Stimulated activated CD8-positive, alpha-beta memory T cell treated with anti-CD3 and anti-CD28 coated beads, Interleukin-12 subunit alpha, Interleukin-12 subunit beta, amount 100 ng/mL, for 24 hours (primary cell): ENCODE data around the gene CHST10.
"Not testable (repeated sequence)": the region's sequence is repeated elsewhere in the genome, so short reads cannot be mapped to it uniquely, and the experiment has no call there.

ENCODE experiments used
- DNase-seq: peaks from one replicate; pipeline ENCODE4 v3.0.0-alpha.2; 2020; ENCODE audit errors: extremely low read depth

CHST10 gene, protein sequence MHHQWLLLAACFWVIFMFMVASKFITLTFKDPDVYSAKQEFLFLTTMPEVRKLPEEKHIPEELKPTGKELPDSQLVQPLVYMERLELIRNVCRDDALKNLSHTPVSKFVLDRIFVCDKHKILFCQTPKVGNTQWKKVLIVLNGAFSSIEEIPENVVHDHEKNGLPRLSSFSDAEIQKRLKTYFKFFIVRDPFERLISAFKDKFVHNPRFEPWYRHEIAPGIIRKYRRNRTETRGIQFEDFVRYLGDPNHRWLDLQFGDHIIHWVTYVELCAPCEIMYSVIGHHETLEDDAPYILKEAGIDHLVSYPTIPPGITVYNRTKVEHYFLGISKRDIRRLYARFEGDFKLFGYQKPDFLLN

DNA sequence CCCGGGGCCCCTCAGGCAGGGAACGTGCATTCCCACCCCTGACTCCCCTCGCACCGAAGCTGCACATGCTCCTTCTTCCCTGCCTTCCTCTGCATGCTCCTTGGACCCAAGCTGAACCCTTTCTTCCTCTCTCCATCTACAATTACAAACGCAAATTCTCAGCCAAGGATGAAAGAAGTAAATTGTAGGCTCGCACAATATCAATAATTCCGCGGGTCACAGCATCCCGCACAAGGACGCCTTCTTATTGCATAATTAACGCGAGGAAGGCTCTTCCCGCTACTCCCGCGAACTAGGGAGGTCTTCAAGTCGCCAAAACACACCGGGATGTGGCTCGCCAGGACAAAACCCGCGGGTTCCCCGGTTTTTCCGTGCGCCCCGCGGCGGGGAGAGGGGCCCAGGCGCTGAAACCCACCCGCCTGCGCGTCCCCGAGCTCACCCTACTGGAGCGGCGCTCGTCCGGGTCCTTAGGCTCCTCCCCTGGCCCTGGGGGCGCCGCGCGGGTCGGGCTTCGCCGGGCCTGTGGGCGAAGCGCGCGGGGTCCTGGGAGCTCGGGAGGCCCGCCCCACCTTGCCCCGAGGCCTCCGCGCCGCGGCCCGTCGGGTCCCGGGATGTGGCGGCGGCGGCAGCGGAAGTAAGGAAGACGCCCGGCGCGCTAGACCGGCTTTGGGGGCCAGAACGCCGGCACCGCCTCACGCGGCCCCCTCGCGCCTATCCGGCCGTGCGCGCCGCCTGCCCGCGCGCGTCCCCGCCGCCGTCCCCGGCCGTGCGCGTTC lies at the start of gene CHST10:
Gene CHST10 (minus strand): TSS at position 734 of the 776 bp plus-strand sequence. CDS start 10,993 bp downstream, outside the sequence.
- DNase-seq: peak; percentile 33

DNA sequence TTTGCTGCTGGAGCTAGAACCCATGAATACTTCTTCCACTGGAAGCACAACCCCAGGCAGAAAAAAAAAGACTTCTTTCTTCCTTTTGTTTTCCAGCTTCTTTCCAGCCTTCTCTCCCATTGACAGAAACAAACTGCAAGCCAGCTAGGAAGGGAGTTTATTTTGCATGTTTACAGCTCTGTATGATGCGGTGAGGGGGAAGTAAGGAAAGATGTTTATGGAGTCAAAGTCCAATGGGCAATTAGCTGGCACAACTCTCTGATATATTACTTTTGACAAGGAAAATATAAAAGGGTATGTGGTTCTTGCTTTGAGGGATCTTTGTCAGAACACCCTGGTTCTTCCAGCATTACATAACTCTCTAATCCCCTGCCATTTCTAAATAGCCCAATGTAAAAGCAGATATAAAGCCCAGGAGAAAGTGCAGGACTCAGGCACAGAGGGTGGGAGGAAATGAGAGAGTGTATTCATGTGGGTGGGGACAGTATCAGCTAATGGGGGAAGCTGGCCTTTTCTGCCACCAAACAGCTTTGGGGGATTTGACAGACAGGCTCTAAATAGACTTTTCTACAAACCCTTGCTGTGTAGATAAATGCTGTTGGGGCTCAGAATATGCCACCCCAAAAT lies 43.5 kb upstream of the CHST10 start:
- no peak for DNase-seq

DNA sequence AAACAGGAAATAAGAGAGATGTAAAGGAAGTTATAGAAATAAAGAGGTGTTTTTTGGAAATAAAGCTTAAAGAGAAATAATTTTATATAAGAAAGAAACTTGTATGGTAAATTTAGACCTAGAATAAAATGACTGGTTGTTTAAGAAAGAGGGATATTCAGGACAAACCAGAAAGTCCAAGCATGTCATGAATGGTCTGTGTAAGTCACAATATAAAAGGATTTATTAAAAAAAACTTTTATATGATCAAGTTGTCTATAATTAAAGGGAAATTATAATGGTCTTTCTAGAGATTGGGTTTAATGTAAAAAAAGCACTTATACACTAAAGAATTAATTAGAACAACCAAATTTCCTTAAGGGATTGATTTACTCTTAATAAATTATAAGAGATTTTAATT lies 38.9 kb upstream of the CHST10 start:
- not testable (repeated sequence) for DNase-seq

DNA sequence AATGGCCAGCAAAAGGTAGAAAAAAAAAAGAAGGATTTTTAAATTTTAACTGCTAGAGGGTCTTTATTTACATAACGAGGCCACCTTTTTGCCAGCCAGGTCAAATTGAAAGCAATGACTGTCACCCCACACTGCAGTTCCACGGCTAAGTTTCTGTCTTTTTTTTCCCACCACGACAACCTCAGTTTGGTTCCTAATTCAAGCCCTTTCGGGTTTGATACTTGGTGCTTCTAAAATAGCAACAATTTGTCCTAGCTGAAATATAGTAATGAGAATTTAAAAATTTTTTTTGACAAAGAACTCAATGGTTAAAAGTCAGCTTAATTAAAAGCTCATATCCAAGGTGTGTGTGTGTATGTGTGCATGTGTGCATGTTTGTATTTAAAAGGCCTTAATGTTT lies 36.4 kb upstream of the CHST10 start:
- no peak for DNase-seq

DNA sequence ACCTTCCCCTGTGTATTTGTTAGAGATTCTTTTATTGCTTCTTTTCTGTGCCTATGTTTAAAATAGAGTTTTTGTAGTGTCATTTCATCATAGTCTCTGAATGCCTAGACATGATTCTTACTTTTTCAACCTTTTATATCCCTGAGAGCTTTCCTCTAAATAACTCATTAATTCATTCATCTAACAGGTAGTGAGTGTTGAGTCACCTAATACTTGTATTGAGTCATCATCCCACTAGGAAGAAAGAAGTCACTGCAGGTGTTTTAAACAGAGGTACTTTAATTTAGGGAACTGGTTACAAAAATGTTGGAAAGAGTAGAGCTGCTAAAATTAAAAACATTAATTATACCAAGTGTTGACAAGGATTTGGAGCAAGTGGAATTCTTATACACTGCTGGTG lies 34.3 kb upstream of the CHST10 start:
- no peak for DNase-seq

DNA sequence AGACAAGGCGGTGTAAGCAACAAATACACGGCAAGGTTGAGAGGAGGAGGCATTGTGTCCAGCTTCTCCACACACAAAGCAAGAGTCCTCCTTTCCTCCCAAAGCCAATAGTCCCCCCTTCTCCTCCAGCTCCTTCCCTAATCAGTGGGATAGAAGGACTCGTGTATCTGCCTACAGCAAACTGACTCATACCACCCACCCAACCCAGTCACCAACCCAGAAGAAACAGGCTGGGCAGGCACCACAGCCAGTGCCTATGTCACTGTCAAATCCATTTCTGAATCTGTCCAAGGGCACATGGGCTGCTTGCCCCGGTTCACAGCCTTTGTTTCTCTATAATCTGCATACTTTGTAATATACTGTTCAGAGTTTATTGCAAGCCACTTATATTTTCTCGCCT lies 33.6 kb upstream of the CHST10 start:
- DNase-seq: no peak

DNA sequence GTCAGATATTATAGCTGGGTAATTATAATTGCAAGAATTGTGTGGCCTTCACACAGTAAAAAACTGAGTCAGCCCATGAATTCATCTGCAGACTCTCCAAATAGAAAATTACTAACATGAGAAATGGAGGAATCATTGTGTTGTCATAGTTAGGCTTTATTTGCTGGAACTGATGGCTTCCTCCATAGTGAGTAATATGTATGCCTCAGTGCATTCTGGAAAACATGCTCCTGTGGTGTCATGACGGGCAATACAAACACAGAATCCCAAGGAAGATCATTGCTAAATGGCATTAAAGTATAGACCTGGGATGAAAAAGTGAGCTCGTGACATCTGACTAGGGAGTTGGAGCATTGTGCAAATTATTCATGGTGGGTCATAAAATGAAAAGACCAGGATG lies 29.2 kb upstream of the CHST10 start:
- DNase-seq: no peak

DNA sequence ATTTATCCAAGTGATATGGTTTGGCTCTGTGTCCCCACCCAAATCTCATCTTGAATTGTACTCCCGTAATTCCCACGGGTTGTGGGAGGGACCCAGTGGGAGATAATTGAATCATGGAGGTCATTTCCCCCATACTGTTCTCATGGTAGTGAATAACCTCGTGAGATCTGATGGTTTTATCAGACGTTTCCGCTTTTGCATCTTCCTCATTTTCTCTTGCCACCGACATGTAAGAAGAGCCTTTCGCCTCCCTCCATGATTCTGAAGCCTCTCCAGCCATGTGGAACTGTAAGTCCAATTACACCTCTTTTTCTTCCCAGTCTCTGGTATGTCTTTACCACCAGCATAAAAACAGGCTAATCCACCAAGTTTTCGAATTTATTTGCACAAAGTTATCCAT lies 20.3 kb upstream of the CHST10 start:
- DNase-seq: no peak

DNA sequence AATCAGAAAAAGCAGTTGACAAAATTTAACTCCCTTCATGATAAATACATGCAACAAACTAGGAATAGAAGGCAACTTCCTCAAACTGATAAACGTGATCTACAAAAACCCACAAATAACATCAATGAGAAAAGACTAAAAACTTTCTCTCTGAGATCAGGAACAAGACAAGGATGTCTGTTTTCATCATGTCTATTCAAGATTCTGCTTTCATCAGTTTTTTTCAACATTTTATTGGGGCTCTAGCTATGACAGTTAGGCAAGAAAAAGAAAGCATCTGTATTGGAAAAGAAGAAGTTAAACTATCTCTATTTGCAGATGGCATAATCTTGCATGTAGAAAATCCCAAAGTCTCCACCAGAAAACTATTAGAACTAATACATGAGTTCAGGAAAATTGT lies 12.3 kb upstream of the CHST10 start:
- DNase-seq: no peak

DNA sequence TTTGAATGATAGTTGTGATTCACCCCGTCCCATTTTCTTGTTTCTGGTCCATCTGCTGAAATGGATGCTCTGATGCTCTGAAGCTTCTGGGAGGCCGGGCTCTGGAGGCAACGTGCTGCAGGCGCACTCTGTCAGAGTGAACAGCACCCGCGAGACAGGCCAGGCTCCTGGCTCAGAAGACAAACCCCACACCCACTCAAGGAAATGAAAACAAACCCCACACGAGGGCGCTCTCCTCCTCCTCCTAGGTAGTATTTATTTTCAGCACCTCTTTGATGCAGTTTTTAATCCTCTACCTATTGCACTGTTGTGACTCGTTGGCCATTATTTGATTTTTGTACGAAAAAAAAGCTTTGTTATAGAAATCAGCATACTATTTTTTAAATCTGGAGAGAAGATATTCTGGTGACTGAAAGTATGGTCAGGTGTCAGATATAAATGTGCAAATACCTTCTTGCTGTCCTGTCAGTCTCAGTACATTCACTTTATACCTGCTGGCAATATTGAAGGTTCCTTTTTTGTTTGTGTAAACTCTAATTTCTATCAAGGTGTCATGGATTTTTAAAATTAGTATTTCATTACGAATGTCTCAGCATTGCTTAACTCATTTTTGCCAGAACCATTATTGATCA lies 10.3 kb upstream of the CHST10 start:
- DNase-seq: peak; percentile 43

DNA sequence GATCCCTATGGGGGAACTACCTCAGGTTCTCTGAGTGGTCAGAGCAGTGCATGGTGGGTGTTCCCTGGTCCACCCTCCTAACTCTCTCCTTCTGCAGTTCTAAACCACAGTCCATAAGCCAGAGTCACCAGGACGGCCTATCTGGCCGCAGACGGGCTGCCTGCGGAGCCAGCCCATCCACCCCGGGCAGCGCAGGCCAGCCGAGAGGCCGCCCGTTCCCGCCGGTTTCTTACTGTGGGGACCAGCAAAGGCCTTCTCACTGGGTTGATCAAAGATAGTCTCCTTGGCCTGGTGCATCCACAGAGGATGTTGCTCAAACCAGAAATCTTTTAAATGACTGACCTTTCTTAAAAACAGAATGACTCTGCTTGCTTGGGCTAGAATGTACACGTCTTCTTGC lies 9.6 kb upstream of the CHST10 start:
- DNase-seq: no peak

DNA sequence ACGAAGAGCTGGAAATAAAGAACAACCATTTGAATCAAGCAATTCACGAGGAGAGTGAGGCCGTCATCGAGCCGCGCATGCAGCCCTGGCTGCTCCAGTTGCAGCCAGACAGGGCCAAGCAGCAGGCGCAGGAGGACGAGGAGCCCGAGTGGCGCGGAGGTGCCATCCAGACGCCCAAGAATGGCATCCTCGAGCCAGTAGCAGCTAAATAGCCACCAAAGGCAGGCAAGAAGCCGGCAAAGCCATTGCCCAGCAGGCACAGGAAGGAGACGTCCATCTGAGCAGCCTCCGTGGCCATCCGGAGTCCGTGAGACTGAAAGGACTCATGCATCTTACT lies 8.9 kb upstream of the CHST10 start:
- no peak for DNase-seq

DNA sequence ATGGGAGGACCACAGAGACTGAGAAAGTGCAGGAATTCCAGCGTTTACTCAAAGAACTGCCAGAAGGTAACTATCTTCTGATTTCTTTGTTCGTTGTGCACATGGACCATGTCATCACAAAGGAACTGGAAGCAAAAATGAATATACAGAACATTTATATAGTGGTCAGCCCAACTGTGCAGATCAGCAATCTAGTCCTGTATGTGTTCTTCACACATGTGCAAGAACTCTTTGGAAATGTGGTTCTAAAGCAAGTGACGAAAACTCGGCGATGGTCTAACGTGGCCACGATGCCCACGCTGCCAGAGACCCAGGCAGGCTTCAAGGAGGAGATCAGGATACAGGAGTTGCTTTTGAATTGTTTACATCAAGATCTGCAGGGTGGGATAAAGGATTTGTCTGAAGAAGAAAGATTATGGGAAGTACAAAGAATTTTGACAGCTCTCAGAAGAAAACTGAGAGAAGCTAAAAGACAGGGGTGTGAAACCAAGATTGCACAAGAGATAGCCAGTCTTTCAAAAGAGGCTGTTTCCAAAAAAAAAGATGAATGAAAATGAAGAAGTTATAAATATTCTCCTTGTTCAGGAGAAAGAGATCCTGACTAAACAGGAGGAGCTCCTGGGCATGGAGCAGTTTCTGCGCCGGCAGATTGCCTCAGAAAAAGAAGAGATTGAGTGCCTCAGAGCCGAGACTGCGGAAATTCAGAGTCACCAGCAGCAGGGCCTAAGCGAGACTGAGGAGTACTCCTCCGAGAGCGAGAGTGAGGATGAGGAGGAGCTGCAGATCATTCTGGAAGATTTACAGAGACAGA lies 8.3 kb upstream of the CHST10 start:
- no peak for DNase-seq

DNA sequence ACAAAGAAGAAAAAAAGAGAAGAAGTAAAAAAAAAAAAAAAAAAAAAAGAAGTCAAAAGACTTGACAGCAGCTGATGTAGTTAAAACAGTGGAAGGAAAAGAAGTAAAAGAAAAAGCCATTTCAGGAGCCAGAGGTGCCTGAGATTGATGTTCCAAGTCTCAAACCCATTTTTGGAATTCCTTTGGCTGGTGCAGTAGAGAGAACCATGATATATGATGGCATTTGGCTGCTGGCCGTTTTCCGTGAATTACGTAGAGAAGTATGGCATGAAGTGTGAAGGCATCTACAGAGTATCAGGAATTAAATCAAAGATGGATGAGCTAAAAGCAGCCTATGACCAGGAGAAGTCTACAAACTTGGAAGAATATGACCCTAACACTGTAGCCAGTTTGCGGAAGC lies 7.6 kb upstream of the CHST10 start:
- no peak for DNase-seq

DNA sequence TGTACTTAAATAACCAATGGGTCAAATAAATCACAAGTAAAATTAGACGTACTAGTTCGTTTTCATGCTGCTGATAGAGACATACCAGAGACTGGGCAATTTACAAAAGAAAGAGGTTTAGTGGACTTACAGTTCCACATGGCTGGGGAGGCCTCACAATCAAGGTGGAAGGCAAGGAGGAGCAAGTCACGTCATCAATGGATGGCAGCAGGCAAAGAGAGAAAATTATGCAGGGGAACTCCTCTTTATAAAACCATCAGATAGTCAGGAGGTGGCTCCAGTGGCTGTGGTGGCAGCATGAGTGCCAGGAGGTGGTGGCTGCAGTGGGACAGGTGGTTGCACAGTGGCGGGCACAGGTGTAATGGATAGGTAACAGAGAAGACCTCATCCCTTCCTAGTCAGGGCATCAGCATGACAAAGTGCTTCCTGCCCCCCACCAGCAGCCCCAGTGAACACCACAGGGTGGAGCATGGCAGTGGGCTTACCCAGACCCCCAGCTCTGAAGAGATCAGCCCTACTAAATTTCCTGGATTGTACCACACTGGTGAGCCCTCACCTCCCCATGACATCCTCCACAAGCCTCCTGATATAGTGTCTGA lies 6.9 kb upstream of the CHST10 start:
- DNase-seq: no peak

DNA sequence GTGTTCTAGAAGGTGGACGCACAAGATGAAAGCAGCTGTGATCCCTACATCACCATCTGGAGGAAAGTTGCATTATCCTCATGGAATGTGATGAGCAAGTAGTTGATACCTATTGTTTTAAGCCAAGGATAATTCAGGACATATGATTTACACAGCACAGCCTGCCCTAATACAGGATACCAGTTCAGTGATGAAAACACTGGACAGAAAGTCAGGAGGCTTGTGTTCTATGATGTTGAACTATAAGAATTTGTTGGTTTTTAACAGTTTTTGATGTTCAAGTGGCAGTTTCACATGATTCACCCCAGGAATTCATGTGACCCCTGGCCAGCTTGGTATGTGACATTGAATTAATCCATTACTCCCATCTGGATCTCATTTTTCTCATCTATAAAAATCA lies 6.2 kb upstream of the CHST10 start:
- no peak for DNase-seq

DNA sequence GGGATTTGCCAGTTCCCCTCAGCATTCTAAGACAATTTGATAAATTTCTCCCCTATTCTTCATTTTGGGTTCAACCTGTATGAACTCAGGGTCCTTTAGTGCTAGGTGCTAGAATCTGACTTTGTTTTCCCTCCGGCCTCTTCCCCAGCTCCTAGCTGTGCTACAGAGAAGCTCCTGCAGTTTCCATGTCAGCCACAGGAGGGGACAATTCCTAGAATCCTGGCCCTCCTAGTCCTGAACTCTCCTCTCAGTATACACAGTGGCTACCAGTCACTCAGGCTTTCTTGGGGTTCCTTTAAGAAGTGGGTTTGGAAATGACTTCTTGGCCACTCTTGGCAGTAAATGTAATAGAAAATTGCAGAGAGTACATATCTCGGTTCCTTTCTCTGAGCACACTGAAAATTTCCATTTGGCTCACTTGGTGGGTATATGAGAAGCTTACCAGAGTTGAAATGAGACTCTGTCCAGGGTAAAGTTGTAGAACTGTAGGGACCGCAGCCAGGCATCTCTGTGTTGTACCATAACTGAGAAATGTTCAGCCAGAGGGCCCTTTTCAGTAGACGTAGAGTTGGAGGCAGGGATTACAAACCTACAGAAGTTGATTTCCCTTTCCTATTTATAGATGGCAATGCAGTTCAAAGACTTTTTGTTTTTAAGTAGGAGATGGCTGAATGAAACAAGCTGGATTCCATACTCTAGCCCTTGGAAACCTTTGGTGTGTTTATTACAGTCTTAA lies 5.0 kb upstream of the CHST10 start:
- DNase-seq: no peak

DNA sequence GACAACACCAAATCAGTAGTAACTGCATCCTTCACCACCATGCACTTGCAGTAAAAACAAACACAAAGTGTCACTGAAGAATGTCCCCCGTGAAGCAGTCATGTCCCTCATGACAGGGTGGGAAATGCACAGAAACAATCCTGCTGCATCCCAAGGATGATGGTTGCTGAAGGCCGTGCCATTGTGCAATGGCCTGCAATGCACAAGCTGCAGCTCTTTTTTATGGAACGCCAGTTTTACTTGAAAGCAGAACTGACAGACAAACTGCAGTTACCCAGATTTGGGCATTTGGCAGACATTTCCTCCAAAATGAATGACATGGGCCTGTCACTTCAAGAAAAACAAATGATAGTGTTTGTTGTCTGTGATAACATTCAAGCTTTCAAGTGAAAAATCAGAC lies 2.4 kb upstream of the CHST10 start:
- DNase-seq: no peak

DNA sequence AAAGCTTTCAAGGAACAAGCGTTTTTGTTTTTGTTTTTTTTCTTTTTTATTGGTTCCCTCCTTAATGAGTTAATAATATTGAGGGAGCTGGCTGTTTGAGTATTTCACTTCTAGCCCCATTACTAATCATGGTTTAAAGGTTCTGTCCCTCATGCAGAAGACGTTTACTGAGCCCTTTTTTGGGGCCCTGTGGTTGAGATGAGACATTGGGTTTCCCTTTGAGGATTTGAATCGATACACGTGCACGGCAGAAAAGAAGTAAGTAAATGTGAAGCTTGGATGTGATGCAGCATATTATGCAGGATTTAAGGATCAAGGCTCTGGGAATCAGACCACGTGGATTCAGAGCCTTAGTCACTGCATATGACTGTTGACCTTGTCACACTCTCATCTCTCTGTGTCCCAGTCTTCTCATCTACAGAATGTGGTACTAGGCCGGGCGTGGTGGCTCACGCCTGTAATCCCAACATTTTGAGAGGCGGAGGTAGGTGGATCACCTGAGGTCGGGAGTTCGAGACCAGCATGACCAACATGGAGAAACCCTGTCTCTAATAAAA lies 1.0 kb upstream of the CHST10 start:
- DNase-seq: no peak

DNA sequence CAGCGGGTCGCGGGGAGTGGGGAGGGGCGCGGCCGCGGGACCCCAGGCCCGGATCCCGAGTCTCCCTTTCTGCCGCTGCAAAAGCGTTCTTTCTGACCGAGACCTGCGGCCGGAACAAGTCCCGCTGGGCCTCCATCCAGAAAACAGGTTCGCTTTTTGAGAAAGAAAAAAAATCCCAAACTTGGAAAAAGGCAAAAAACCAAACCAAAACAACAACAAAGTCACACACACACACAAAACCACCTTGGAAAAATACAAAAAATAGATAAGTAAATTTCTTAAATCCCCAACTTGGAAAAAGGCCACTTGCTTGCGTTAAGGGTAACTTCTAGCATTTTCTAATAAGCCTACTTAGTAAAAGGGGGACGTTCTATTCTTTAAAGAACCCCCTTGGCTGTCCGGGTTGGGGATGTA lies 250 bp upstream of the CHST10 start:
- no peak for DNase-seq
